Measurements from ENCODE around the gene CCDC74B.
"Not testable (repeated sequence)": the region's sequence is repeated elsewhere in the genome, so short reads cannot be mapped to it uniquely, and the experiment has no call there.

Gene CCDC74B

GRCh38 chr2:130166611-130167010 is 21.7 kb upstream of the CCDC74B start:
- not testable (repeated sequence) for DNase-seq (ENCODE audit: low read depth)

GRCh38 chr2:130165293-130166016 is 20.5 kb upstream of the CCDC74B start:
- DNase-seq (ENCODE audit: low read depth) = no peak

DNA sequence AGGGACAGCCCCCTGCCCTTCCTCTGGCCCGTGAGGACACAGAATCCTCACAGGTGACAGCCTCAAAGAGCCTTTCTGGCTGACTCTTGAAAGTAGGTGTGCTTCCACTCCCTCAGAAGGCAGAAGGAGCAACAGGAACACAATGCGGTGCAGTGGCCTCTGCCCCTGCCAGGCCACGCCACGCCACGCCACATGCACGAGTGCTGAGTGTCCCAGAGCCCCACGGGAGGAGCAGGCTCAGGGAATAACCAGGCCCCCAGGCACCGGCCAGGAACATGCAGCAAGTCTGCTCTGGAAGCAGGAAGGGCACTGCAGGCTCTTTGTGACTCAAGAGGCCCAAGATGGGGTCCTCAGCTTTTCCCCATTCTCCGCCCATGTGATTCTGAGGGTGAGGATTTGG is 18.1 kb upstream of the CCDC74B start:
- DNase-seq (ENCODE audit: low read depth) = no peak

DNA sequence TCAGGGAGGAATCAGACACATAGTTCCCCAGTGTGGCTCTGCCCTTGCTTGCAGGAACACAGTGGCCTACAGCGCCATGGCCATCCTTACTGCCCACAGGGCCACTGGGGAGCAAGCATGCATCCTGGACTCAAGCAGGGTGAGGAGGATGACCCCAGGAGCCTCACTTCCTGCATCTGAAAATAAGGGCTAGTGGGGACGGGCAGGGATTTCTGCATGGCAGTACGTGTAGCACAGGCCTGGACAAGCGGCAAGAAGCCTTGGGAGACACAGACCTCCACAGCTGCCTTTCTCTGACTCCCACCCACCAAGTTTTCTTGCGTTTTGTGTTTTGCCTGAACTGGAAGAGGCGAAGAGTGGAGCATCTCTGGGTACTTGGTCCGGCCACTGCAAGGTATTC is 17.6 kb upstream of the CCDC74B start:
- DNase-seq (ENCODE audit: low read depth) = not testable (repeated sequence)

DNA sequence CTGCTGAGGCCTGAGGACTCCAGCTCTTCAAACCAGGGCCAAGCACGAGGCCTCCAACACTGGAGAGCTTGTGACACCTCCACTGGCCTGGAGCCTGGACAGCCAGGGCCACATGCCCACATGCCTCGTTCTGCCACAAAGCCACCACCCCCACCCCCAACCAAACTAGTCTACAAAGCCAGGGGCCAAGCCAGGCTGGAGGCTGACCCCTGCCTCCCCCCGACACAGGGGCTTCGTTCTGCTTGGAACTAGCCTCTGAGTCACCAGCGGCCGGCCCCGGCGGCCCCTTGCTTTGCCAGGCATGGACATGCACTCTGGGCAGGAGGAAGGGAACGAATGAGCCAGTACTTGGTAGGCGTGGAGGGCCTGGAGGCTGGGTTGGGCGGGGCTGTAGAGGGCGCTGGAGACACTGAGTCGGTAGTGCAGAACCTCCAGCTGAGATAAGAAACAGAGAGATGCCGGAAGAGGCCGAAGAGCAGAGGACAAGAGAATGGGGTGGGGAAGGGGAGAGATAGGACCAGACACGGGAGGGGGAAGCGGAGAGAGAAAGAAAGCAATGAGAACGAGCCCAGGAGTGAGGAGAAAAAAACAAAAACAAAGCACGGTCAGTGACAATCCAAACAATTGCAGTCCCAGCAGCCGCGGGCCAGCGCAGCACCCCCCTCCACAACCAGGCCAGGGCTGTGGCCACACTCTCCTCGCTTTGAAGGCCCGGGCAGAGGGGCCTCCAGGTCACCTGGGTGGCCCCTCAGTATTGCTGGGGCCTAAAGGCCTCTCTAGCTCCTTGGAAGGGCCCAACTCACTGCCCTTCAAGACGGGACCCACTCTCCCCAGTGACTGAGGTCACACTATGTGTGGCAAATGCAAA is 16.2 kb upstream of the CCDC74B start:
- not testable (repeated sequence) for DNase-seq (ENCODE audit: low read depth)

DNA sequence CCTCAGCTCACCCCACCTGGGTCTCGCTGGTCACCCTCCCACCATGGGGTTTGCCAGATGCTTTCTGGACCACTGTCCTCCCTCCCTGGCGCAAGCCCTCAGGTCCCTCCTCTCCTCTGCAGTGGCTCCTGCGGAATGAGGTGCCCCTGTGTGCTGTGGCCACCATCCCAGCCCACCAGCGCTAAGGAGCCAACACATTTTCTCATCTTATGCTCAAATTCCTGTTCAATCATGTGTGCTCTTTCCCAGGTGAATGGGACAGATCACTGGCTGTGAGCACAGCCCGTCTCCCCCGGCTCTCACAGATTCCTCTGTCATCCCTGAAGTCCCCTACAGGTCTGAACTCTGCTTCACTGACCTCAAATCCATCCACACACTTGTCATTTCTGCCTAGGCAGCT is 15.2 kb upstream of the CCDC74B start:
- DNase-seq (ENCODE audit: low read depth) = no peak

- not testable (repeated sequence) for DNase-seq (ENCODE audit: low read depth)
Measured at GRCh38 chr2:130159376-130159775, 14.5 kb upstream of the CCDC74B start.

- DNase-seq (ENCODE audit: low read depth) = no peak
Measured at GRCh38 chr2:130158631-130159030, 13.7 kb upstream of the CCDC74B start.

GRCh38 chr2:130157825-130158514 is 13.1 kb upstream of the CCDC74B start:
- not testable (repeated sequence) for DNase-seq (ENCODE audit: low read depth)

- DNase-seq (ENCODE audit: low read depth) = not testable (repeated sequence)
Measured at GRCh38 chr2:130157354-130157753, 12.4 kb upstream of the CCDC74B start.

- DNase-seq (ENCODE audit: low read depth) = no peak
Measured at GRCh38 chr2:130156624-130157004, 11.7 kb upstream of the CCDC74B start.

GRCh38 chr2:130155956-130156623 is 11.2 kb upstream of the CCDC74B start:
- DNase-seq (ENCODE audit: low read depth) = not testable (repeated sequence)

DNA sequence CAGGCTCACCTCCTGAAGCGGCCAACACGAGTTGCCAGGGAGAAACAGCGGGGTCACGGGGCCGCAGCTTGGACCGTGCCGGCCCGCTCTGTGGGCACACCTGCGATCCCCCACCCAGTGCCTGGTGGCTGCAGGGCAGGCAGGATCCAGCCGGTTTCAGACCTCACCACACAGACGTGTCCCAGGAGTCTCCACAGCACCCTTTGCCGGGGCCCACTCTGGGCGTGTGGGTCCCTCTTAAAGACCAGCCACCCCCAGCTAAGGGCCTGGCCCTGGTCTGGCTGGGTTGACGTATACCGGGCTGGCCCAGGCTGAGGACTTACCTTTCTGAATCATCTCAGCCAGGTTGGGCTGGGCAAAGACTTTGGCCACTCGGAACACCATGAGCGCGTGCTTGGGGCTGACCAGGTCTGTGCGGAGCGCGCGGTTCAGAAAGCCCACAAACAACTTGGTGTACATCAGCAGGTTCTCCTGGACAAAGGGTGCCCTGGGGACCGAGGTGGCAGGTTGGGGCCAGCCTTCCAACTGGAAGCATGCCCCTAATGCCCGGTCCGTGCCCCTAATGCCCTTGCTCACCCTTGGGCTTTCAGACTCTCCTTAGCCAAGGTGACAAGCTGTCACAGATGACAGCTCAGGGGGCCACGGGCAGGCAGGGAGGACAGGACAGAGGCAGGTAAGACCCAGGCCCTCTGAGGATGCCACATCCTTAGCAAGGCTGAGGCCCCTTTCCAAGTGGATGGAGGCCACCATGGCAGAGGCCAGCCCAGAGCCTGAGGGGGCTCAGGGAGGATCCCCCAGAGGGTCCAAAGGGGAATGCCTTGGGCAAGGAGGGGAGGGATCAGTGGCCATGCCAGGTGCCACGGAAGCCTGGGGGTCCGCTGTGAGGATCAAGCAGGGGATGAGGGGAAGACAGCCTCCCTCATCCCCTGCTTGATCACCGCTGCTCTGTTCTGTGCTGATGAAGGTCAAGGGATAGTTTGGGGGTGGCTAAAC is 10.2 kb upstream of the CCDC74B start:
- DNase-seq (ENCODE audit: low read depth) = no peak

GRCh38 chr2:130154423-130154770 is 9.5 kb upstream of the CCDC74B start:
- not testable (repeated sequence) for DNase-seq (ENCODE audit: low read depth)

GRCh38 chr2:130153721-130154422 is 9.0 kb upstream of the CCDC74B start:
- not testable (repeated sequence) for DNase-seq (ENCODE audit: low read depth)

DNA sequence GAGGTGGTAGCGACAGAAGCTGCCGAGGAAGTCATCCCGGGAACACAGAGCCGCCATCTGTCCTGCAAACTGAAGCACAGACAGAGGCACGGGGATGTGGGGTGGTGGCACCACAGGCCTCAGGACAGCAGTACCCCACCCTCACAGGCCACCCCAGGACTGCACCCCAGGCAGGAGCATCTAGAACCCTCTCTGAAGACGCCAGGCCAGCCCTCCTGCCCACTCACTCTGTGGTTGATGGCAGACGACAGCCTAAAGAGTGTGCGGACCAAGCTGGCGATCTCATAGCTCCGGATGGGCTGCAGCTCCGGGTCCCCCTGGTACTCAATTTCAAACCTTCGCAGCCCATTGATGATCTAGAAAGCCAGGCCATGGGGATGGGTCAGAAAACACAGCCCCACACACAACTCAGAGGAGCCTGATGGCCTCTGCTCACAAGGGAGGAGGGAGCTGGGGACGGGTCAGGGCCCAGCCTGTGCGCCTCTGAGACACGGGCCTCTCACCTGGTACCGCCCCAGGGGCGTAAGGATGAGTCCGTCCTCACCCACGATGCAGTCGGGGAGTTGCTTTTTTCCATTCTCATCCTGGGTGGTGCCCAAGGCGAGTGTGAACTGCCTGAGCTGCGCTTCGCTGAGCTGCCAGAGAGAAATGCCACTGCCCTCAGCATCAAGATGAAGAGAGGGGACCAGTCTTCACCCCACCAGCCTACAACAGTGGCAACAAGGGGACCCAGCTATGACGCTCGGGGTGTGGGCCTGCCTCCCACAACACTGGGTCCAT is 8.1 kb upstream of the CCDC74B start:
- no peak for DNase-seq (ENCODE audit: low read depth)

DNA sequence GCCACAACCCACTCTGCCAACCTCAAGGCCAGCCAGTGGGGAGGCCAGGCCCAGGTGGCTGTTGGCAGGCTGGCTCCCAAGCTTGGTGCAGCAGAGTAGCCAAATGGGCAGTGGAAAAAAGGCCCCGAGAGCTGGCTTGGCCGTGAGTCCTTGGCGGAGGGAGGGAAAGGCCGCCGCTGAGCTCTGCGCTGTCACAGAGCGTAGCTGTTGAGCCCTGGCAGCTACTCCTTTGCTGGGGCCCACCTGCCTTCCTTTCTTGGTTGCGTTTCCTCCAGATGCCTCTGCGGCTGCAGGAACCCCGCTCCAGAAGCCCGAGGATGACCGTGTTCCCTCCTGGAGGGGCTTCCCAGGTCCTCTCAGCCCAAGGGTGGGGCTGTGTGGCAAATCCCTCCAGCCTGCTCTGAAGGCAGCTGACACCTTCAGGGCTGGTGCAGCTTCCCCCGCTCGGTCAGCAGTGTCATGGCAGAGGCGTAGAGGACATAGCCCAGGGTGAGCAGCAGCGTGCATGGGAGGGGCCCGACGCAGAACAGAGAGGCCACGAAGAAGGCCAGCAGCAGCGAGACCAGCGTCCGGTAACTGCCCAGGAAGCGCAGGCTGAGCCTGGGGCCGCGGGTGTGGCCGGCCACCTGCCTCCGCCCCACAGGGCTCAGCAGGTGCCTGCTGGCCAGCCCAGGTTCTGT is 7.4 kb upstream of the CCDC74B start:
- not testable (repeated sequence) for DNase-seq (ENCODE audit: low read depth)

GRCh38 chr2:130151145-130151512 is 6.2 kb upstream of the CCDC74B start:
- not testable (repeated sequence) for DNase-seq (ENCODE audit: low read depth)

All from stimulated activated CD8-positive, alpha-beta memory T cell treated with anti-CD3 and anti-CD28 coated beads, Interleukin-4, amount 100 ng/mL, for 24 hours (primary cell).